Activated CD8-positive, alpha-beta memory T cell treated with anti-CD3 and anti-CD28 coated beads, Interleukin-2, amount 50 U/mL, for 24 hours (primary cell): ENCODE data around the gene MAD1L1.
A peak's percentile ranks its signal among the peaks of the same experiment; 100 is the strongest.
"Not testable (repeated sequence)": the region's sequence is repeated elsewhere in the genome, so short reads cannot be mapped to it uniquely, and the experiment has no call there.

Experiments used
- DNase-seq: peaks from one replicate; pipeline ENCODE4 v3.0.0-alpha.2; 2020; ENCODE audit errors: extremely low read depth

The MAD1L1 gene

DNA sequence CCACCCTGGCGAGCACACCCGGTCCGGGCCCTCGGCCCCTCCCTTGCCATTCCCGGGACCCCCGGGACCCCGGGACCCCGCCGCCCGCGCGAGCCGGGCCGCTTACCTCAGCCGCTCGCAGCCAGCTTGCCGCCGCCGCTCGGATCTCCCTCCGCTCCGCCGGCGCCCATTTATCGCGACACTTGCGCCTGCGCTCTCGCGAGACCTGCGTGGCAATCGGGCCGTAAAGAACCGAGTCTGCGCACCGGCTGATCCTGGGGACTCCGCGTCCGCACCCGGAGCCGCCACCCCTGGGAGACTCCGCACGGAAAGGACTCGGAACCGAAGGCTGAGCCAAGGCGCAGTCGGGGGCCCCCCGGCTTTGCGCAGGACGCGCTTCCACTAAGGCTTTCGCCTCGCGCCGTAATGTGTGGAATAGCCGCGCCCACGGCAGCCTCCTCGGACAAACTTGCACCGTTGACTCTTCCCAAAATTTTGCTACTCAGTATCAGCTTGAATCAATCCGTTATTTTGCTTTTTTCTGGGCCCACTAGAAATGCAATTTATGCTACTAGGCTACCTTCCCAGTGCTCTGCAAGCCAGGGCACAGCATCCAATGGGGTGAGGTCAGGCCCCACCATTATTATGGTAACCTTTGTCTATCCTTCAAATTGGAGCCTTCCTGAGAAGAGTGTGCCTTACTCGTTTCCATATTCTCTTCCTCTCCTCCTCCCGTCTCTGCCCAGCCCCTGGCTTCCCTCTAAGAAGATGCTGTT, at the start of gene MAD1L1:
MAD1L1 (minus strand) TSS at position 180 of the 755 bp plus-strand sequence. CDS start 2,812 bp downstream, outside the sequence.
- DNase-seq: peak; percentile 62

DNA sequence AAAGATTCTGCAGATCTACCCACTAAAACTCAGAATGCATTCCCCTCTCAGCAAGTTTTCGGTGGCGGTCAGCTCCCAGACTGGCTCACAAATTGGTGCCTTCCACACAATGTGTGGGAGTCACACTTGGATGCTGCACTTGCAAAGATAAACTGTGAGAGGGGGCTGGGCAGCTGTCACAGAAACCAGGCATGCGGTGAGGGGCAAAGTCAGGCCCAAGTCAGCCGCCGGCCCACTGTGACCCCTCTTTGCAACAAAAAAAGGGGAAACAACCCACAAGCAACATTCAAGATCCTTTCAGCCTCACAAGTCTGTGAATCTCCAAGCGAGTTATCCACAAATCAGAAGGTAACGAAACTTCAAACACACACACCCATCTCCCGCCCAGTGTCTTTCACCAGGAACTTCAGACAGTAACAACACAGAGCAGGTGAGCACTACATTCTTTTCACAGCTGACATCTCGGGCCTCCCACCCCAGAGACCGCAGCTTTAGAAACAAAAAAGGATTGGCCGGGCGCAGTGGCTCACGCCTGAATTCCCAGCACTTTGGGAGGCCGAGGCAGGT, 49.5 kb upstream of the MAD1L1 start:
- no peak for DNase-seq

DNA sequence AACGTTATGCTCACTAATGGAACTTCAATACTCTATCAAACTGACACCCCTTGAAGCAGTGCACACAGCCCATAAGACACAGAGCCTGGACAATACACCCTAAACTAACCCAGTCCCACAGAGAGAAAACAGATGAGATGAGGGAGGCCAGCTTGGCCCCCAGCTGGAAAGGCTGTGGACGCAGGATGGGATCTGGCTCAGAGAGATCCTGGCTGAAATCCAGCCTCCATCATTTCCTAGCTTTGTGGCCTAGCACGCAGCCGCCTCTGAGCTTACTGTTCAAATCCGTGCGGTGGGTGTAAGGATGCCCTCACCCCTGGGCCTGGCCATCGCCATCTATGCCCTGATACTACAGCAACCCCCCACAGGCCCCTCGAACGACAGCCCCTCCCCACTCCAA, 48.8 kb upstream of the MAD1L1 start:
- no peak for DNase-seq

DNA sequence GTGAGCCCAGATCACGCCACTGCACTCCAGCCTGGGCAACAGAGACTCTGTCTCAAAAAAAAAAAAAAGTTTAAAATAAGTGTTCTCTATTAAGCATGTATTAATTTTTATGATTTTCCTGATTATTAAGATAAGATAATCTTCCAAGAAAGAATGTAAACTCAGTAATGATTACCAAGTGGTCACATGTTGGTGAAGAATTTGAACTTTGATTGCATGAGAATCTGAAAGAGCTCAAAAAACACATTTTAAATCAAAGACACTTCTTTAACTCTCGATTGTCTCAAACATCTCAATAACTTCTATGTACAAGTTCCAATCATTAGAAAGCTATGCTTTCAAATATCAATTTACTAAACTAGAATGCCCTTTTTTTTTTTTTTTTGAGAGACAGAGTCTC, 47.7 kb upstream of the MAD1L1 start:
- DNase-seq: no peak

DNA sequence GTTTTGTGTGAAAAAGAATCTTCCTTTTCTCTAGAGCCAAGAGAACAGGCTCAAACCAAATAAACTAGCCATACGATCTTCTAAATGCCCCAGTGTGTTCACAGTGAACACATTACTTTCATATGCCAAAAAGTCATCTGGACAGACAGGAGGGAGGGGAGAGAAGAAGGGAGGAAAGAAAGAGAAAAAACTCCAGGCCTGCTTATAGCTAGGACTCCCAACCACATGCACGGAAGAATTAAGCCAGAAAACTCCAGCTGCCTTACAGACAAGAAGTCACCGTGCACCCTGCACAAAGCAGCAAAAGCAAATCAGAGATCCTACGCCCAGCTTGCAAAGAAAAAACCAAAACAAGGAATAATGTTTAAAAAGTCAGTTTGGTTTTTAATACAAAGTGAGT, 47.2 kb upstream of the MAD1L1 start:
- DNase-seq: no peak

DNA sequence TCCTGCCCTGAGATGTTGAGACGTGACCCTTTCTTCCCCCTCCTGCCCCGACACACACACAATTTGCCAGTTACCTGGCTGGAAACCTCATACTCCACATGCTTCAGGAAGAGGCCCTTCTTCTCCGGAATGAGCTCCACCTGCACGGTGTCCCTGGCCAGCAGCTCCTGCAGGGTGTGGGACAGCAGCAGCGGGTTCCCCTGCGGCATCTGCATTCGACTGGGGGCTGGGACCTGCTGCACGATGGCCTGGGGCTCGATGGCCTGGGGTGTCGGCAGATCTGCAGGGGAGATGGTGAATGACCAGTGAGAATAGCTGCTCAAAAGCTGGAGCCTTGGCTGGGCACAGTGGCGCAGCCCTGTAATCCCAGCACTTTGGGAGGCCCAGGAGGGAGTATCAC, 45.3 kb upstream of the MAD1L1 start:
- no peak for DNase-seq

DNA sequence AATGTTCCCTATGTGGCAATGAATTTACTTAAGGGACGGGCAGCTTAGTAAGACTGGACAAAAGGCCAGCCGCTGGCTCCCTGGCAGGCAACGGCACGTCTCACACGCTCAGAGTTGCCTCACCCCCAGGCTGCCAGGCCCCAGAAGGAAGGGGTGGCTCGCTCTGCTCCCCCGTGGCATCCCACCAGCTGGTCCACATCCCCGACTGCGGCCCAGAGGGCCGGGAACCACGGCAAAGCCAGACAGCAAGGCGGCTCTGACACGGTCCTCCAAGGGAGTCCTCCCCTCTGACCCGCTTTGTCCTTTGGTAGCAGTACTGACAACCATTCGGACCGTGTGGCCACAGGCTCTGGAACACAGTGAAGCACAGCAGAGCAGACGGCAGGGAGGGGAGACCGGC, 43.4 kb upstream of the MAD1L1 start:
- no peak for DNase-seq

DNA sequence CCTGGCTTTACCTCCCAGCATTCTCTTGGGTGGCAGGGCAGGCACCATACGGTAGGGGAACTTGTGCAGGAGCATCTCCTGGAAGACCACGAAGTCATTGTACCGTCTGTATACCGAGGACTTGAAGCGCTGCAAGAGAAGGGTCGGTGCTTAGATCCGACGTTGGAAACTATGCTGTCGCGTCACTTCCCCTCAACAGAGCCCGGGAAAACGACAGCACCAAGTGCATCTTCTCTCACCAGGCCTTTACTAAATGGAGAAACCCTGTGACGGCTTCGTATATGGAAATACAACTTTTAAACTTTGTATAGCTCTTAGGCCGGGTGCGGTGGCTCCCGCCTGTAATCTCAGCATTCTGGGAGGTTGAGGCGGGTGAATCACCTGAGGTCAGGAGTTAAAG, 42.4 kb upstream of the MAD1L1 start:
- no peak for DNase-seq

DNA sequence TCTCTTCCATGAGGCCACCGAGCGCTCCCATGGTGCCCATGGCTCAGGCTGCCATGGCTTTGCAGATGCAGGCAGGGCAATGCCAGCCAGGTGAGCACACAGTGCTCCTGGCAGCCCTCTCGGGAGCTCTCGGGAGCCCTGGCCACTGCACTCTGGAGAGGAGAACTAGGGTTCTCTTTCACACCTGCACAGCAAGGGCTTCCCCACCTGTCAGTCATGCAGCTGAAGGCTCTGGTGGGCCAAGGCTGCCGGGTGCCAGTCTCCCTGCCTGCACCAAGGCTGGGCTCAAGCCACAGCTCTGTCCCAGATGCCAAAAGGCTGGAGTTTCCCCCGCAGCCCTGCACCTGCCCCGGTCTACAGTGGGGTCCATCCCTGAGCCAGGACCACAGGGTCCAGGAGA, 41.9 kb upstream of the MAD1L1 start:
- DNase-seq: no peak

DNA sequence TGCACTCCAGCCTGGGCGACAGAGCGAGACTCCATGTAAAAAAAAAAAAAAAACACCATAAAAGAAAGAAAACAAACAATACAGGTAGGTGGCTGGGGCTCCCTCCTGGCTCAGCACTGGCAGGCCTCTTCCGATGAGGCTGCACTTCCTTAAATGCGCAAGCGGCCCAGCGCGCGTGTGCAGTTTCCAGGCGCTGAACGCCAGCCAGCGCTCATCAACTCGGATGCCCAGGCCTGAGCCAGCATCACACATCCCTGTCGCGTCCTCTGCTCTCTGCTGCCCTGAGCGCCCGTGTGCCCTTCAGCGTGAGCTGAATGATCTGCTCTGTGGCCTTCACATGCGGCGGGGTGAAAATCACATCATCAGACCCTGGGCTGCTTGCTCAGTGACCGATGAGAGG, 41.1 kb upstream of the MAD1L1 start:
- no peak for DNase-seq

DNA sequence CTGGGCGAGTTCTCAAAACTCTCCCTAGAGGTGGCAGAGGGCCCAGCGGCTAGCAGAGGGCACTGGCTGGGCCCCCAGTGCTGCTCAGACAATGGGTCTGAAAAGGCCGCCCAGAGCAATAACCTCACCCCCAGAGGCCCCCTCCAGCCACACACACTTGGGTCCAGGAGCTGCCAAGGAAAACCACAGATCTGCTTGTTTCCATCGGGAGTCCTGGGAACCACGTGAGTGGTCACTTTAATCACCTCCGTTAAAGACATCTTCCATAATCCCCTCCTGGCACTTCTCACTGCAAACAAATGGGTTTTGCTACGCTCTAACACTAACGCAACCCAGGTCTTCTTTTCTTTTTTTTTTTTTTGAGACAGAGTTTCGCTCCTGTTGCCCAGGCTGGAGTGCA, 39.3 kb upstream of the MAD1L1 start:
- DNase-seq: no peak

DNA sequence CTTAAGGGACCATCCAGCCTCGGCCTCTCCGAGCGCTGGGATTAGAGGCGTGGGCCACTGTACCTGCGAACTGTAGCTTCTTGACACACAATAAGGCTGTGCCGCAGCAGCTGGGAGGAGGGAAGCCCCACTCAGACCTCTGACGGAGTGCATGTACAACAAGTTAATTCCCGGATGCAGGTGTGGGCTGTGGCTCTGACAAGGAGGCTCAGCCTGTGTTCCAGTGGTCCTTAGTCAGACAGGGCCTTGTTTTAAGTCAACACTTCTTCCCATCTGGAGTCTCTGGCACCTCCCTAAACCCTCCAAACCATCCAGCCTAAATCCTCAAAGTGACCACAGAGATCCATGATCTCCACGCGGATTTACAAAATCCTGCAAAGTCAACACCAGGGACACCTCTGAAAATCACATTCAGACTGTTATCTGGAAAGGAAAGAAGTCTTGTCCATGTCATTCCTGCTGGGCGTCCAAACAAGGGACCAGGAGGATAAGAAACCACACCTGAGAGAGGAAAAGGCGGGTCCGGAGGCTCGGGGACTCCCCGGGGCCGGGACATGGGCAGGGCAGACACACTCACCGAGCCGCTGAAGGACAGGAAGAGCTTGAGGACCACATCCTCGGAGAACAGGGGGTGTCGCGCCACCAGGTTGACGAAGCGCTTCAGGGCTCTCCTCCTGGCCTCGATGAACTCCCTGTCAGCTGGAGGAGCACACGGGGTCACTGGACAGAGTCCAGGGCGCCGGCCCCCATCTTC, 38.7 kb upstream of the MAD1L1 start:
- DNase-seq: no peak

DNA sequence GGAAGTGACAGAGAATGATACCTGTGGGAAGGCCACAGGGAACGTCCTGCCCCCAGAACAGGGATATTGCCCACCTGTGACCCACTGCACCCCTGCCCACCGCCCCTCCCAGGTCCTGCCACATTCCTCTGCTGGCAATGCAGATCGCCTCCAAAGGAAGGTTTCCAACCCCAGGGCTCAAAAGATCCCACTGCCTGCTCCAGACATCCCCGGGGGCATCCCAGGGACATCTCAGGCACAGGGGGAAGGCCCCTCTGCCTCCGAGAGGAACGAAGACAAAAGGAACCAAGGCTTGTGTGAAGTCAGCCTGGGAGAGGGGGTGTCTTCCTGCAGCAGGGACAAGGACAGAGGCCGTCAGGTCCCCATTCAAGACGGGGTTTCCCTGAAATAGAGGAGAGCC, 37.8 kb upstream of the MAD1L1 start:
- no peak for DNase-seq

DNA sequence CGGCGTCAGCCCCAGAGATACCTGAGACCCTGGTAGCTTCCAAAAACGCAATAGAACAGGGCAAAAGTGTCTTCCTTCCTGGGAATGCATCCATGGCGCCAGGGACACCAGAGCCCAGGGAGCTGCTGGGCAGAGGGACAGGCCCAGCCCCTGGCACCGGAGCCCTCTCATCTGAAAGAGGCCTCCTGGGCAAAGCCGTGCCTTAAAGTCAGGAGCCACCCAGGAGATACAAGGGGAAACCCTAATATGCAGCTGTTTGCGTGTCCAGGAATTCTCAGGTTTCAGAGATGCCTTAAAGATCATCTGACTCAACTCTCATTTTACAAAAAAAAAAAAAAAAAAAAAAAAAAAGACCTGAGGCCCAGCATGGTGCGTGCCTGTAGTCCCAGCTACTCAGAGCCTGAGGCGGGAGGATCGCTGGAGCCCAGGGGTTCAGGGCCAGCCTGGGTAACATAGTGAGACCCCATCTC, 37.3 kb upstream of the MAD1L1 start:
- DNase-seq: no peak

DNA sequence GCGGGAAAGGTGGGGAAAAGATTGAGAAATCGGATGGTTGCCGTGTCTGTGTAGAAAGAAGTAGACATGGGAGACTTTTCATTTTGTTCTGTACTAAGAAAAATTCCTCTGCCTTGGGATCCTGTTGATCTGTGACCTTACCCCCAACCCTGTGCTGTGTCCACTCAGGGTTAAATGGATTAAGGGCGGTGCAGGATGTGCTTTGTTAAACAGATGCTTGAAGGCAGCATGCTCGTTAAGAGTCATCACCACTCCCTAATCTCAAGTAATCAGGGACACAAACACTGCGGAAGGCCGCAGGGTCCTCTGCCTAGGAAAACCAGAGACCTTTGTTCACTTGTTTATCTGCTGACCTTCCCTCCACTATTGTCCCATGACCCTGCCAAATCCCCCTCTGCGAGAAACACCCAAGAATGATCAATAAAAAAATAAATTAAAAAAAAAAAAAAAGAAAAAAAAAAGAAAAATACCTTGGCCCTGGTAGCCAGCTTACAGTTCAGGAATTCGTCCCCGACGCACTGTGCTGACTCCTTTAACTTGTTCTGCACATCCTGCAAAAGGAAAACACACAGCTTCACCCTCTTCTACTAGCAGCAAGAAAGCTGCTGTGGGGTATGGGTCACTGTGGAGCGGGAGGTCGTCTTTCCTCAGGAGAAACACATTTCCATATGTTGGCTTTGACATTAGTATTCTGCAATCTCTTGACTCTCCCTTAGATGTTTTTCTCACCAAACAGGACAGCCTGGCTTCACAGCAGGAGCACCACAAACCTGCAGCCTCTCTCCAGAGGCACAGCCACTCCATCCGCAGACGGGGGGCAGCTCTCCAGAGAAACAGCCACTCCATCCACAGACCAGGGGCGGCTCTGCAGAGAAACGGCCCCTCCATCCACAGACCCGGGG, 36.6 kb upstream of the MAD1L1 start:
- not testable (repeated sequence) for DNase-seq

DNA sequence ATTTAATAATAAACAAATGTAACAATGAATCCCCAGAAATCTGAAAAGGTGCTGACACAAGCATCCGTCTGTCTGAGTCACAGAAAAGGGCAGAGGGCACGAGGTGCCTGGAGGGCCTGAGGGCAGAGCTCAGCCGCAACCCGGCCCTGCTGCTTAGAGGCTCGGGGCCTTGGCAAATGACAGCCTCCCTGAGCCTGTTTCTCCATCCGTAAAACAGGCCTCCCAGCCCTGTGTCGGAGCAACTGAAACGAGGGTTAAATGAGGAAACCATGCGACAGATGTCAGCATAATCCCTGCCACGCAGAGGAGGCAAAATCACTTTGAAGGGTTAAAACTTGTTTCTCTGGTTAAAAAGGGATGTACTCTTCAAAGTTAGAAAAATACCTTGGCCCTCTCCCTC, 34.2 kb upstream of the MAD1L1 start:
- no peak for DNase-seq

DNA sequence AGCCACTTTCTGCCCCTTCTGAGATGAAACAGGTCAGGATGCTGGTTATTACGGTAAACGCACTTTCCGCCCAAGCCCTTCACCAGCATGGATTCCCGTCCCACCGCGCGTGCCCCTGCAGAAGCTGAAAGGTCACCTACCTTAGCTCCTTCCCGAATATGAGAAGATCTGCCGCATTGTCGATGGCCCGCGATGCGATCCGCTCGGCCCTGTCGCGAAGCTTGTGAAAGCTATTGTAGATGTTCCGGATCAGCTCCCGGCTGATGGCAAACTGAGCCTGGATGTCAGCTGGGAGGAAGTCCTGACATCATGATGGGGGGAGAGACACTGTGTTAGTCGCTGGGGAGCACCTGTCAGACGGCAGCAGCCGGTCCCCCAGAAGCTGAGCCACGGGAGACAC, 31.4 kb upstream of the MAD1L1 start:
- no peak for DNase-seq

DNA sequence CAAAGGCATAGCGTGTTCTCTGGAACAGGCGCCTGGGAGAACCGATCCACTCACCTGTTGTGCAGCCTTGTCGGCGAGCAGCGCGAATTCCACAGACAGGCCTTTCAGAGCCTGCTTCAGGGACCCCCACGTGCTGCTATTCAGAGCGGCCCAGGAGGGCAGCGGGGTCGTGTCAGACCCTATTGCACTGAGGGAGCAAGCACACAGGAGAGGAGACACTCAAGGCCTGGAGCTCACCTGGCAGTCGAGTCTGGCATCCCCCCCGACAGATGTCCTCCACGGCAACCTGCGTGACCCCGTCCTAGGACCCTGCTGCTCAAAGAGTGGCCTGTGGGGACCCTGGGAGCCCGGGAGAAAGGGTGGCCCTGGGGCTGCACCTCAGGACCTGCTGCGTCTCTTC, 30.4 kb upstream of the MAD1L1 start:
- no peak for DNase-seq

DNA sequence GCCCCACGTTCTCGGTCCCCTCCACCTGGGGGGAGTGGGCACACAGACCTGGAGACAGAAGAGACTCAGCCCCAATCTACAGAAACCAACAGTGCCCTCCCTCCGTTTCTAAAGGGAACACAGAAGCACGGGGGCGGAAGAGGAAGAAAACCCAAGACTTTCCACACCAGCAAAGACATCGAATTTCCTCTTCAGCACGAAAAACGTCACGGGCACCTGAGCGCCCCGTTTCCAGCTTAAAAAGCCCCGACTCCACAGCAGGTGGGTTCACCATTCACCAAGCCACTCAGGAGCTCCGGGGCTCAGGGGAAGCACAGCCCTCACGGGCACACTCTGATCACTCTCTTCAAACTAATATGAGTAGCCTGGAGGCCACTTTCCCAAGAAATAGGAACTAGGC, 28.9 kb upstream of the MAD1L1 start:
- no peak for DNase-seq

DNA sequence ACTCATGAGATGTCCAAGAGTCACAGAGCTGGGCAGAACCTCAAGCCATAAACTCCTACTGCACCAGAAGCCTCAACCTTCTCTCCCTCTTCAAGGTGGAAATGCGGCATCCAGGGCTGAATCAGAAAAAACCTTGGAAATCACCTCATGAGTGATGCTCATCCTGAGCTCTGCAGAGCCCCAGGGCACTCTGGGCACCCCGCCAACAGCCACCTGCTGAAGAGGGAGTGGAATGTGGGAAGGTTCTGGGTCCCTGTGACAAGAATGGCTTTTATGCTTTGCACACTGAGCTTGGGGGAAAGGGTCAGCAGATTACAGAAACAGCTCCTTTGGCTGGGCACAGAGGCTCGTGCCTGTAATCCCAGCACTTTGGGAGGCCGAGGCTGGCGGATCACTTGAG, 28.1 kb upstream of the MAD1L1 start:
- DNase-seq: no peak

DNA sequence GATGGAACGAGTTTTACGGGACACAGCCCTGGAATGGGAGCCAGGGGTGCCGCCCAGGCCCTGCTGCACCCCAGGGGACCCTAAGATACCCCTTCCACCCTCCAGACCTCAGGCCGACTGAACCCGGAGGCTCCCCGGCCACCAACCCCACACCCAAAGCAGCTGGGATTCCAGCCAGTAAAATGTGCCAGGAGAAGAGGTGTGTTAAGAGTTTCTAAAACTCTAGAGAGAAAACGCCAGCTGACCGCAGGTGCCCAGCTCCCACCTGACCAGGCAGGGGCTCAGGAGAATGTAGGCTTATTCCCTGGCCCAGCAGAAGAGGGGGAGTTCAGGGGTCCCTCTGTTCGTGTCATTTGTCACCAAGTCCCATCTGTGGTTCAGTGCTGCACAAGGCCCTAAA, 26.7 kb upstream of the MAD1L1 start:
- no peak for DNase-seq
